ENCODE measurements around the gene PHAF1. TPM values are rescaled to one million over a fixed set of nuclear protein-coding genes. Genes with fewer than 3 reads are reported as not detected.

The PHAF1 gene
- polyA plus RNA-seq, 4 donors: 21.1 to 24.2 (median 22.5) TPM

GRCh38 chr16:67191411-67191994, 81.8 kb downstream of the PHAF1 start:
- DNase-seq (ENCODE audit: low read depth in 4 of 4, low spot score in 3 of 4): no peak

DNA sequence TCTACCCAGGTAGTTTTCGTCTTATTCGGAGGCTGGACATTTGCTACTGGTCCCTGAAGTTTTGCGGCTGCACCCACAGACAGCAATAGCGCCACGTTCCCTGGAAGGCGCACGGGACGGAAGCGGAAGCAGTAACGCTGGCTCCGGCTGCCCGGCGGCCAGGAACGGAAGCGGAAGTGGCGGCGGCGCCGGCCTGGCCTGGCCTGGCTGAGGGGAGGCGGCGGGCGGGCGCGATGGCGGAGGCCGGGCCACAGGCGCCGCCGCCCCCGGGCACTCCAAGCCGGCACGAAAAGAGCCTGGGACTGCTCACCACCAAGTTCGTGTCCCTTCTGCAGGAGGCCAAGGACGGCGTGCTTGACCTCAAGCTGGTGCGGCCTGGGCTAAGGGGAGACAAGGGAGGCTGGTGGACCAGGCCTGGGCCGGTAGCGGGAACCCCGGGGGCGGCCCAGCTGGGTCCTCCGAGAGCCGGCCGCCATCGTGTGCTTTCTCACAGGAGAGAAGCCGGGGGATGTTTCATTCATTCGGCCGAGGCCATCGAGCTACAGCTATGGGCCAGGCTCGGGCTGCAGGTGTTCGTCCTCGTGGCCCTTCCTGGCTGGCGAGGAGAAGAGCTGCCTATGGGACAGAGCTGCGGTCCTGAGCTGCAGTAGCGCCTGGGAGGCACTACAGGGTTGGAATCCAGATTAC, 82.4 kb downstream of the PHAF1 start, which contains the start of gene E2F4:
Gene E2F4 (plus strand): TSS at position 161 of the 687 bp plus-strand sequence. CDS start 73 bp downstream, at position 234.
- DNase-seq (ENCODE audit: low read depth in 4 of 4, low spot score in 3 of 4): peak; percentile 78 to 85 (median 82)

GRCh38 chr16:67192781-67193361, 83.1 kb downstream of the PHAF1 start:
- no peak for DNase-seq (ENCODE audit: low read depth in 4 of 4, low spot score in 3 of 4)

DNA sequence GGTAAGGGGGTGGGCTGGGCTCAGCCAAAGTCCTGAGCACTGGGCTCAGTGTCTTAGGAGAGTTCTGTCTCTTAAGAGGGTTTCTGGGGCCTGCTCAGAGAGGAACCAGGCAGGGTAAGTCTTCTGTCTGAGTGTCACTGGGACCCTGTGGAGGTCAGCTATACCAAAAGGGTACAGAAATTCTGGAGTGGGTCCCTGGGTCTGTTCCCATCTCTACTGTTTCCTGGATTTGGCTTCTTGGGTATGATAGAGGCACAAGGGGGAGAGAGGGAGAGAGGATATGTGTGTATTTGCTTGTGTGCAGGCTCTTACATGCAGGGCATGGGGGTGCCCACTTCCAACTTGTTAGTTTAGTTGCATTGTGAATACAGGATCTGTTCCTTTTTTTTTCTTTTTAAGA, 83.8 kb downstream of the PHAF1 start:
- DNase-seq (ENCODE audit: low read depth in 4 of 4, low spot score in 3 of 4): no peak

- no peak for DNase-seq (ENCODE audit: low read depth in 4 of 4, low spot score in 3 of 4)
These were observed 84.5 kb downstream of the PHAF1 start for GRCh38 chr16:67194260-67194659.

GRCh38 chr16:67195676-67196075, 85.9 kb downstream of the PHAF1 start:
- DNase-seq (ENCODE audit: low read depth in 4 of 4, low spot score in 3 of 4): no peak

- DNase-seq (ENCODE audit: low read depth in 4 of 4, low spot score in 3 of 4): no peak
These were observed 87.1 kb downstream of the PHAF1 start for GRCh38 chr16:67196881-67197280.

- no peak for DNase-seq (ENCODE audit: low read depth in 4 of 4, low spot score in 3 of 4)
These were observed 88.0 kb downstream of the PHAF1 start for GRCh38 chr16:67197704-67198103.

Other genes starting within 250 kb of the PHAF1 start
- 10 to 100 TPM in 3 of 4 donors, 1 to 10 TPM in 1; 10.0 to 15.7 (median 12.8) TPM for gene PDP2, start 229.4 kb upstream of the PHAF1 start, polyA plus RNA-seq (ENCODE audit: insufficient read length in 4 of 4)
- gene CDH16, start 191.1 kb upstream of the PHAF1 start, polyA plus RNA-seq (ENCODE audit: insufficient read length in 4 of 4): 100 to 1,000 TPM; 252 to 295 (median 279) TPM
- 1 to 10 TPM; 2.0 to 3.9 (median 2.8) TPM for gene RRAD, start 184.4 kb upstream of the PHAF1 start, polyA plus RNA-seq (ENCODE audit: insufficient read length in 4 of 4)
- 100 to 1,000 TPM in 1 of 4 donors, 10 to 100 TPM in 3; 79.0 to 120 (median 90.3) TPM for gene CIAO2B, start 175.5 kb upstream of the PHAF1 start, polyA plus RNA-seq (ENCODE audit: insufficient read length in 4 of 4)
- 10 to 100 TPM; 39.8 to 47.0 (median 42.7) TPM for gene CES2, start 174.4 kb upstream of the PHAF1 start, polyA plus RNA-seq (ENCODE audit: insufficient read length in 4 of 4)
- gene CES3, start 148.7 kb upstream of the PHAF1 start, polyA plus RNA-seq (ENCODE audit: insufficient read length in 4 of 4): 1 to 10 TPM; 1.8 to 3.6 (median 2.4) TPM
- 1 to 10 TPM; 6.7 to 9.5 (median 7.8) TPM for gene CES4A, start 121.4 kb upstream of the PHAF1 start, polyA plus RNA-seq (ENCODE audit: insufficient read length in 4 of 4)
- gene CBFB, start 80.8 kb upstream of the PHAF1 start, polyA plus RNA-seq (ENCODE audit: insufficient read length in 4 of 4): 10 to 100 TPM; 62.5 to 74.1 (median 66.5) TPM
- gene B3GNT9, start 41.1 kb downstream of the PHAF1 start, polyA plus RNA-seq (ENCODE audit: insufficient read length in 4 of 4): 10 to 100 TPM in 3 of 4 donors, 1 to 10 TPM in 1; 8.4 to 11.9 (median 10.9) TPM
- gene TRADD, start 50.0 kb downstream of the PHAF1 start, polyA plus RNA-seq (ENCODE audit: insufficient read length in 4 of 4): 1 to 10 TPM; 3.9 to 7.2 (median 4.5) TPM
- gene FBXL8, start 50.0 kb downstream of the PHAF1 start, polyA plus RNA-seq (ENCODE audit: insufficient read length in 4 of 4): 1 to 10 TPM; 1.0 to 1.8 (median 1.4) TPM
- gene HSF4, start 54.8 kb downstream of the PHAF1 start, polyA plus RNA-seq (ENCODE audit: insufficient read length in 4 of 4): 1 to 10 TPM; 1.4 to 3.5 (median 2.7) TPM
- 1 to 10 TPM; 2.2 to 6.2 (median 4.8) TPM for gene NOL3, start 60.6 kb downstream of the PHAF1 start, polyA plus RNA-seq (ENCODE audit: insufficient read length in 4 of 4)
- gene MATCAP1, start 74.0 kb downstream of the PHAF1 start, polyA plus RNA-seq (ENCODE audit: insufficient read length in 4 of 4): 10 to 100 TPM; 32.5 to 42.1 (median 36.5) TPM
- gene EXOC3L1, start 80.2 kb downstream of the PHAF1 start, polyA plus RNA-seq (ENCODE audit: insufficient read length in 4 of 4): 1 to 10 TPM; 4.6 to 7.8 (median 5.3) TPM
- gene E2F4, start 82.2 kb downstream of the PHAF1 start, polyA plus RNA-seq (ENCODE audit: insufficient read length in 4 of 4): 10 to 100 TPM; 58.6 to 64.1 (median 60.1) TPM
- gene ELMO3, start 89.2 kb downstream of the PHAF1 start, polyA plus RNA-seq (ENCODE audit: insufficient read length in 4 of 4): 1 to 10 TPM; 4.1 to 7.5 (median 5.8) TPM
- gene TMEM208, start 117.2 kb downstream of the PHAF1 start, polyA plus RNA-seq (ENCODE audit: insufficient read length in 4 of 4): 10 to 100 TPM; 40.3 to 50.6 (median 41.4) TPM
- 10 to 100 TPM; 33.4 to 49.1 (median 38.7) TPM for gene FHOD1, start 137.5 kb downstream of the PHAF1 start, polyA plus RNA-seq (ENCODE audit: insufficient read length in 4 of 4)
- 1 to 10 TPM; 2.9 to 3.9 (median 3.4) TPM for gene SLC9A5, start 139.0 kb downstream of the PHAF1 start, polyA plus RNA-seq (ENCODE audit: insufficient read length in 4 of 4)
- gene PLEKHG4, start 169.6 kb downstream of the PHAF1 start, polyA plus RNA-seq (ENCODE audit: insufficient read length in 4 of 4): 10 to 100 TPM; 11.5 to 16.4 (median 13.8) TPM
- 1 to 10 TPM in 1 of 4 donors, under 1 TPM in 3; 0.84 to 1.7 (median 0.88) TPM for gene KCTD19, start 216.8 kb downstream of the PHAF1 start, polyA plus RNA-seq (ENCODE audit: insufficient read length in 4 of 4)
- 1 to 10 TPM; 3.5 to 4.6 (median 3.9) TPM for gene LRRC36, start 216.9 kb downstream of the PHAF1 start, polyA plus RNA-seq (ENCODE audit: insufficient read length in 4 of 4)

All from right renal pelvis (tissue), 4 donors.